Measurements from ENCODE around the gene GIGYF2.

GRCh38 chr2:232898592-232899543 is 201.7 kb downstream of the GIGYF2 start:
- TF ChIP-seq CTCF (conservative IDR thresholded peaks at IDR 0.05; ENCODE audit: low read depth, low read length) (no peak), BHLHE40 (IDR thresholded peaks at IDR 0.05; ENCODE audit: low read depth, low read length) (no peak), MXI1 (IDR thresholded peaks at IDR 0.05; ENCODE audit: borderline replicate concordance, low read depth, low read length) (no peak), POLR2A (IDR thresholded peaks at IDR 0.05; ENCODE audit: low read depth, low read length) (no peak), RFX5 (IDR thresholded peaks at IDR 0.05; ENCODE audit: low read depth, low read length) (no peak), RCOR1 (IDR thresholded peaks at IDR 0.05; ENCODE audit: insufficient replicate concordance, low read length) (no peak), MAZ (IDR thresholded peaks at IDR 0.05; ENCODE audit: borderline replicate concordance, low read depth, low read length) (no peak), SMC3 (IDR thresholded peaks at IDR 0.05; ENCODE audit: low read depth, low read length) (no peak)

Data from IMR-90 (cell line).